GM23338 (cell line): ENCODE results near the gene EFCAB6. TPM values are rescaled to one million over a fixed set of nuclear protein-coding genes. Genes with fewer than 3 reads are reported as not detected.

Experiments
- ATAC-seq: fragments of 200-7000 bp; cut with Tn5 transposase; 3 replicates; pipeline ENCODE4 v1.9.1; 2020
- DNase-seq: peaks from one replicate; pipeline ENCODE4 v3.0.0-alpha.2; 2015; ENCODE audit warnings: low spot score
- H2AFZ ChIP-seq: fragments of 200-600 bp; sonication (generic); 2 replicates; pipeline ENCODE4 v1.8.0; 2016; ENCODE audit warnings: antibody characterized with exemption, mild to moderate bottlenecking, moderate library complexity
- H3F3A ChIP-seq: fragments of 200-600 bp; sonication (generic); replicated peaks from 2 replicates; pipeline ENCODE4 v1.8.0; 2017; ENCODE audit warnings: antibody characterized with exemption, mixed run types, low read depth
- H3K27ac ChIP-seq: fragments of 200-600 bp; sonication (generic); 2 replicates; pipeline ENCODE4 v1.6.1; 2016; ENCODE audit warnings: low read depth
- H3K27me3 ChIP-seq: fragments of 200-600 bp; sonication (generic); 2 replicates; pipeline ENCODE4 v1.8.0; 2016; ENCODE audit warnings: mild to moderate bottlenecking, mixed run types, moderate library complexity; ENCODE audit not compliant: insufficient read depth
- H3K36me3 ChIP-seq: fragments of 200-600 bp; sonication (generic); 2 replicates; pipeline ENCODE4 v1.8.0; 2016; ENCODE audit warnings: mild to moderate bottlenecking; ENCODE audit not compliant: insufficient read depth
- H3K4me1 ChIP-seq: fragments of 200-600 bp; sonication (generic); 2 replicates; pipeline ENCODE4 v1.8.0; 2016; ENCODE audit warnings: mild to moderate bottlenecking, moderate library complexity; ENCODE audit not compliant: insufficient read depth
- H3K4me2 ChIP-seq: fragments of 200-600 bp; sonication (generic); 2 replicates; pipeline ENCODE4 v1.7.1; 2017; ENCODE audit warnings: mixed run types
- H3K4me3 ChIP-seq: fragments of 200-600 bp; sonication (generic); 2 replicates; pipeline ENCODE4 v1.6.1; 2016; ENCODE audit warnings: mixed run types
- H3K79me2 ChIP-seq: fragments of 200-600 bp; sonication (generic); replicated peaks from 2 replicates; pipeline ENCODE4 v1.8.0; 2017; ENCODE audit warnings: mild to moderate bottlenecking; ENCODE audit not compliant: insufficient read depth
- H3K9me2 ChIP-seq: fragments of 200-600 bp; sonication (generic); 2 replicates; pipeline ENCODE4 v1.8.0; 2017; ENCODE audit not compliant: insufficient read depth
- H4K20me1 ChIP-seq: fragments of 200-600 bp; sonication (generic); replicated peaks from 2 replicates; pipeline ENCODE4 v1.8.0; 2017; ENCODE audit warnings: mild to moderate bottlenecking; ENCODE audit not compliant: insufficient read depth
- H3K27ac Mint-ChIP-seq: 2 replicates; pipeline ENCODE4 v1.8.0; 2020; ENCODE audit warnings: inconsistent platforms, mild to moderate bottlenecking, moderate library complexity, mixed read lengths
- H3K27me3 Mint-ChIP-seq: 3 replicates; pipeline ENCODE4 v1.8.0; 2022; ENCODE audit warnings: low read depth, mild to moderate bottlenecking, moderate library complexity, mixed read lengths, inconsistent platforms; ENCODE audit not compliant: insufficient read depth, poor library complexity
- H3K36me3 Mint-ChIP-seq: 3 replicates; pipeline ENCODE4 v1.8.0; 2021; ENCODE audit warnings: low read depth, mild to moderate bottlenecking, inconsistent platforms, moderate library complexity, mixed read lengths
- H3K4me1 Mint-ChIP-seq: 3 replicates; pipeline ENCODE4 v1.8.0; 2020; ENCODE audit warnings: mild to moderate bottlenecking, inconsistent platforms, mixed read lengths
- H3K4me3 Mint-ChIP-seq: 3 replicates; pipeline ENCODE4 v1.8.0; 2021; ENCODE audit warnings: moderate library complexity, mild to moderate bottlenecking, inconsistent platforms, mixed read lengths
- H3K9me3 Mint-ChIP-seq: 3 replicates; pipeline ENCODE4 v1.8.0; 2020; ENCODE audit warnings: moderate library complexity, mild to moderate bottlenecking, inconsistent platforms, mixed read lengths
- CREB1 ChIP-seq: fragments of 250-450 bp; sonication (Bioruptor Pico); IDR thresholded peaks from 2 replicates; pipeline ENCODE4 v1.5.0; 2020; ENCODE audit warnings: low read depth, mild to moderate bottlenecking, moderate library complexity
- CTCF ChIP-seq, 2 experiments: fragments of 200-600 bp in 1 of 2; sonication (generic) in 1 of 2; conservative IDR thresholded peaks; 2 replicates each; pipeline versions ENCODE4 v1.5.1 to v1.6.1; 2016 to 2017; ENCODE audit warnings: antibody characterized with exemption in 2 of 2, low read depth in 2 of 2, mild to moderate bottlenecking in 2 of 2, moderate library complexity in 1 of 2
- ETS1 ChIP-seq: IDR thresholded peaks from 2 replicates; pipeline ENCODE4 v1.6.1; 2016; ENCODE audit warnings: antibody characterized with exemption
- EZH2 ChIP-seq: fragments of 200-600 bp; sonication (generic); IDR thresholded peaks from one replicate; pipeline ENCODE4 v1.8.0; 2017; ENCODE audit warnings: antibody characterized with exemption, mild to moderate bottlenecking, low read depth; ENCODE audit not compliant: unreplicated experiment
- EZH2phosphoT487 ChIP-seq: fragments of 200-600 bp; sonication (generic); IDR thresholded peaks from one replicate; pipeline ENCODE4 v1.8.1; 2018; ENCODE audit warnings: antibody characterized with exemption; ENCODE audit not compliant: unreplicated experiment
- JUNB ChIP-seq: IDR thresholded peaks from one replicate; pipeline ENCODE4 v1.6.1; 2016; ENCODE audit warnings: antibody characterized with exemption; ENCODE audit not compliant: unreplicated experiment
- NANOG ChIP-seq: IDR thresholded peaks from 2 replicates; pipeline ENCODE4 v1.6.1; 2016; ENCODE audit warnings: antibody characterized with exemption, borderline replicate concordance
- STAT1 ChIP-seq: IDR thresholded peaks from one replicate; pipeline ENCODE4 v1.6.1; 2016; ENCODE audit warnings: antibody characterized with exemption; ENCODE audit not compliant: unreplicated experiment
- ZNF114 ChIP-seq: fragments of 250-450 bp; sonication (Bioruptor Pico); IDR thresholded peaks from 2 replicates; pipeline ENCODE4 v1.5.0; 2020; ENCODE audit warnings: mild to moderate bottlenecking, moderate library complexity
- ZNF331 ChIP-seq: fragments of 250-450 bp; sonication (Bioruptor Pico); IDR thresholded peaks from 2 replicates; pipeline ENCODE4 v1.5.0; 2020; ENCODE audit warnings: low read depth, mild to moderate bottlenecking, moderate library complexity
- ZNF462 ChIP-seq: fragments of 250-450 bp; sonication (Bioruptor Pico); IDR thresholded peaks from 2 replicates; pipeline ENCODE4 v1.5.0; 2020; ENCODE audit warnings: mild to moderate bottlenecking, moderate library complexity
- polyA plus RNA-seq: library from polyadenylated mRNA; unstranded; fragments of >200 nt; fragmentation: Nextera tagmentation; extraction: Ambion mirVana; gene quantifications from 2 replicates; pipeline ENCODE4 v1.2.1, GENCODE V29; 2016
- total RNA-seq: library from RNA; depleted of rRNA; stranded (reverse); fragments of >200 nt; shearing (Covaris generic); gene quantifications from 2 replicates; pipeline ENCODE4 v1.2.3, GENCODE V29; 2014

Gene EFCAB6
- total and polyA plus RNA-seq, 2 experiments from 2014 or later, result 1.1 to 1.8 TPM

GRCh38 chr22:43745411-43745770 lies 66.7 kb downstream of the EFCAB6 start:
- no peak overlapping the region for H3K4me2 ChIP-seq
- no peak overlapping the region for H3K4me3 ChIP-seq
- peaks cover 31% of the 10 kb centered on the region for H3K4me1 ChIP-seq
- DNase-seq, result no peak
- H3K4me3 Mint-ChIP-seq, result no peak overlapping the region
- H3K36me3 Mint-ChIP-seq, result no peaks in the 10 kb centered on the region
- no peaks in the 10 kb centered on the region for H4K20me1 ChIP-seq
- no peaks in the 10 kb centered on the region for H3K27me3 ChIP-seq
- peaks cover 9% of the 10 kb centered on the region for H3K27me3 Mint-ChIP-seq
- no peak for TF ChIP-seq ZNF462 (CRISPR knock-in tag)
- TF ChIP-seq CTCF (conservative IDR thresholded peaks at IDR 0.05; ENCODE audit: low read depth in 2 of 2), result no peak
- TF ChIP-seq ZNF331 (CRISPR knock-in tag), result no peak
- no peak for TF ChIP-seq ZNF114 (CRISPR knock-in tag)
- TF ChIP-seq EZH2, result no peak
- TF ChIP-seq NANOG, result no peak
- no peak for TF ChIP-seq ETS1
- no peak for TF ChIP-seq JUNB
- TF ChIP-seq CREB1 (CRISPR knock-in tag), result no peak
- TF ChIP-seq EZH2phosphoT487, result no peak
- TF ChIP-seq STAT1, result no peak
- no peak overlapping the region for H2AFZ ChIP-seq
- no peak overlapping the region for H3K27ac ChIP-seq
- H3K9me2 ChIP-seq, result no peaks in the 10 kb centered on the region
- H3F3A ChIP-seq, result no peaks in the 10 kb centered on the region
- no peaks in the 10 kb centered on the region for H3K79me2 ChIP-seq
- no peak overlapping the region for H3K27ac Mint-ChIP-seq
- H3K9me3 Mint-ChIP-seq, result no peaks in the 10 kb centered on the region
- peaks cover 15% of the 10 kb centered on the region for H3K4me1 Mint-ChIP-seq
- ATAC-seq, result no peak
- no peaks in the 10 kb centered on the region for H3K36me3 ChIP-seq
